Measurements from ENCODE around the gene SHISAL1. TPM values are rescaled to one million over a fixed set of nuclear protein-coding genes. Genes with fewer than 3 reads are reported as not detected.

The SHISAL1 gene
- total RNA-seq, 1 donor from 2014 or later, result 6.5 TPM

DNA sequence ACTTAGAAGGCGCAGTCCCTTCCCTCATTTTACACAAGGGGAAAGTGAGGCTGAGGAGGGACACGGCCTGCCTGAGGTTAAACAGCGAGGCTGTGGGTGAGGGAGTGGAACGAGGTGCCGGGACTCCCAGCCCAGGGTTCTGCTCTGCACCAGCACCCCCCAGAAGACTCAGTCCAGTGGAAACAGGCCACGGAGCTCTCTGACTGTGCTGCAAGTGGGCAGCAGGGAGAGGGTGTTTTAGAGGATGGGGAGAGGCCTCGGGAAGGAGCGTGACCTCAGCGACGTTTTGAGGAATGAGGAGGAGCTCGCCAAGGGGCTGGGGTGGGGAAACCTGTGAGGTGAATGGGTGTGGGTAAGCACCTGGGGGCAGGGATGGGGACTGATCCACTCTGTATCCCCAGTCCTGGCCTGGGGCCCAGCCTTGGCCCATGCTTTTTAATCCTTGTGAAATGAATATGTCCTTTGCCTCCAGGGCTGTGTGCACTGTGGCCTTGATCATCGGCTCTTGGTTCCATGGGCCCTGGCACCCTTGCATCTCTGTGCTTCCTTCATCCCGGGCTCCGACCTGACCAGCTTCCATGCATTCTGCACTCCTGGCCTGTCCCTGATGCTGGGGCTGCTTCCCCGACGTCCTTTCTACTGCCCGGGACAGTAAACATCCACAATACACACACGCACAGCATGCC, 44.2 kb downstream of the SHISAL1 start:
- no peak for TF ChIP-seq CTCF (IDR thresholded peaks at IDR 0.05; ENCODE audit: unreplicated experiment)

DNA sequence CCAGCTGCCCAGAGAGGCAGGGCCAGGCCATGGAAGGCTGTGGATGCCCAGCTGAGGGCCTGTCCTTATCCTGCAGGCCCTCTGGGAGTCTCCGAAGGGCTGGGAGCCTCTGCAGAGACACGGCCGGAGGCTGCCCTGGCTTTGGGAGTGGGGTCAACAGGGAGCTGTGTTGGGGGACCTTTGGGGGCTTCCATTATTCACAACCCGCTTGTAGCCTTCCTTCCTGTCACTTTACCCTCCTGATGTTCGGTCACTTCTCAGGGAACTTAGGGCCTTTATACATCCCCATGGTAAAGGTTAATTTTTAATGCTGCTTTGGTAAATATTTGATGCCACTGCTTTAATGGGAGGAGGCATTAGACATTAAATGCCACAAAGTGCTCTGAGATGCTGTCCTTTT, 44.9 kb downstream of the SHISAL1 start:
- no peaks in the 10 kb centered on the region for H3K4me1 Mint-ChIP-seq (ENCODE audit: unreplicated experiment)
- H3K27ac Mint-ChIP-seq (ENCODE audit: unreplicated experiment), result no peak overlapping the region
- H3K4me3 Mint-ChIP-seq (ENCODE audit: unreplicated experiment), result no peak overlapping the region
- DNase-seq (ENCODE audit: low spot score), result no peak
- peaks cover 10% of the 10 kb centered on the region for H3K36me3 Mint-ChIP-seq (ENCODE audit: low read depth, unreplicated experiment)
- peaks cover 8% of the 10 kb centered on the region for H3K27me3 Mint-ChIP-seq (ENCODE audit: unreplicated experiment)
- no peak for TF ChIP-seq CTCF (IDR thresholded peaks at IDR 0.05; ENCODE audit: unreplicated experiment)
- H3K9me3 Mint-ChIP-seq (ENCODE audit: unreplicated experiment), result no peaks in the 10 kb centered on the region

More for the DNA sequence above, 44.2 kb downstream of the SHISAL1 start:
- Mint-ChIP-seq H3K4me1 (ENCODE audit: unreplicated experiment) (no peaks in the 10 kb centered on the region), H3K9me3 (ENCODE audit: unreplicated experiment) (no peaks in the 10 kb centered on the region), H3K4me3 (ENCODE audit: unreplicated experiment) (no peak overlapping the region), H3K27ac (ENCODE audit: unreplicated experiment) (no peak overlapping the region), H3K36me3 (ENCODE audit: low read depth, unreplicated experiment) (peaks cover 6% of the 10 kb centered on the region), H3K27me3 (ENCODE audit: unreplicated experiment) (peaks cover 7% of the 10 kb centered on the region)
- DNase-seq (ENCODE audit: low spot score), result no peak

- Mint-ChIP-seq H3K9me3 (ENCODE audit: unreplicated experiment) (no peaks in the 10 kb centered on the region), H3K4me1 (ENCODE audit: unreplicated experiment) (no peaks in the 10 kb centered on the region), H3K27ac (ENCODE audit: unreplicated experiment) (no peak overlapping the region), H3K36me3 (ENCODE audit: low read depth, unreplicated experiment) (peaks cover 10% of the 10 kb centered on the region), H3K4me3 (ENCODE audit: unreplicated experiment) (no peak overlapping the region), H3K27me3 (ENCODE audit: unreplicated experiment) (peaks cover 8% of the 10 kb centered on the region)
- no peak for TF ChIP-seq CTCF (IDR thresholded peaks at IDR 0.05; ENCODE audit: unreplicated experiment)
- DNase-seq (ENCODE audit: low spot score), result no peak
Measured at GRCh38 chr22:44266796-44267760, 45.7 kb downstream of the SHISAL1 start.

GRCh38 chr22:44263547-44263946, 49.2 kb downstream of the SHISAL1 start:
- peaks cover 13% of the 10 kb centered on the region for H3K36me3 Mint-ChIP-seq (ENCODE audit: low read depth, unreplicated experiment)
- no peak for TF ChIP-seq CTCF (IDR thresholded peaks at IDR 0.05; ENCODE audit: unreplicated experiment)
- H3K9me3 Mint-ChIP-seq (ENCODE audit: unreplicated experiment), result no peaks in the 10 kb centered on the region
- H3K4me1 Mint-ChIP-seq (ENCODE audit: unreplicated experiment), result no peaks in the 10 kb centered on the region
- no peak overlapping the region for H3K27ac Mint-ChIP-seq (ENCODE audit: unreplicated experiment)
- peaks cover 3% of the 10 kb centered on the region for H3K27me3 Mint-ChIP-seq (ENCODE audit: unreplicated experiment)
- H3K4me3 Mint-ChIP-seq (ENCODE audit: unreplicated experiment), result peak overlapping the region; percentile 51
- DNase-seq (ENCODE audit: low spot score), result no peak

Measured in endothelial cell (in vitro differentiated cells).